Activated CD4-positive, alpha-beta T cell treated with anti-CD3 and anti-CD28 coated beads, Interleukin-2, amount 50 U/mL, for 1 hour (primary cell): ENCODE data around the gene NOL6.
"Not testable (repeated sequence)": the region's sequence is repeated elsewhere in the genome, so short reads cannot be mapped to it uniquely, and the experiment has no call there.

Experiments used
- DNase-seq: peaks from one replicate; pipeline ENCODE4 v3.0.0-alpha.2; 2020

Gene NOL6

DNA sequence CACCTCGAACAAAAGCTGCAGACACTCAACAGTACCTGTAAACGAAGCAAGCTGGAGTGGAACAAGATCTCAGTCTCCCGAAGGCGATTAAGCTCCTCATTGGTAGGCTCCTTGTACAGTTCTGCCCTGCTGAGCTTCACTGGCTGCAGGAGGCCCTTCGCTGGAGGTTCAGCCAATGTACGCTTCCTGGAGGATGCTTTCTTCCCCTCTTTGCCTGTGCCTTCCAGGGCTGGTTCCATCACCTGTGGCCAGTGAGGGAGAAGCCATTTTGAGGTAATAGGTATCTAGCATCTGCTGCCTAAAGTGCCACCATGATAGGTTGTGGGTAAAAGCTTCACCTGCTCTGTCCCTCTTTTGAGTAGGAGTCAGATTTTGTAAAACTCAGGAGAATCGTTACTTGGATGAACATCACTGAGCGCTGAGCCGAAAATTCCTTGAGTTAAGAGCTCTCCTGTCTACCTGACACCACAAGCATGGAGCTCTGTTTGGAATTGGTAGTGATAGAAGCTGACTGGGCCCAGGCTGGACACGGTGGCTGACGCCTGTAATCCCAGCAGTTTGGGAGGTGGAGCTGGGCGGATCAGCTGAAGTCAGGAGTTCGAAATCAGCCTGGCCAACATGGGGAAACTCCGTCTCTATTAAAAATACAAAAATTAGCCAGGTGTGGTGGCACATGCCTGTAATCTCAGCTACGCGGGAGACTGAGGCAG is 1.4 kb downstream of the NOL6 start:
- DNase-seq = no peak

DNA sequence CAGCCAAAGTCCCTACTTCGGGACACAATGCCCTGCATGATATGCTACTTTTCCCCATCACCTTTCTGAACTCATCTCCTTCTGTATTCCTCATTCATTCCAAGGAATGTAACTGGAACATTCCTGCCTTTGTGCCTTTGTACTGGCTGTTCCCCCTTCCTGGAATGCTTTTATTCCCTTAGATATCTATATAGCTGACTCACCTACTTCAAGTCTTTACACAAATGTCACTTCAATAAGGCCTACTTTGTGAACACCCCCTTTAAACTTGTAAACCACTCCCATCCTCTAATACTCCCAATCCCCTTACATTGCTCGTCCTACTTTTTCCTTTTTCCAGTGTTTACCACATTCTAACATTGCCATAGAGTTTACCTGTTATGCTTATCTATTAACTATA is 2.4 kb downstream of the NOL6 start:
- no peak for DNase-seq

- no peak for DNase-seq
These were observed 3.8 kb downstream of the NOL6 start for GRCh38 chr9:33469891-33470290.

DNA sequence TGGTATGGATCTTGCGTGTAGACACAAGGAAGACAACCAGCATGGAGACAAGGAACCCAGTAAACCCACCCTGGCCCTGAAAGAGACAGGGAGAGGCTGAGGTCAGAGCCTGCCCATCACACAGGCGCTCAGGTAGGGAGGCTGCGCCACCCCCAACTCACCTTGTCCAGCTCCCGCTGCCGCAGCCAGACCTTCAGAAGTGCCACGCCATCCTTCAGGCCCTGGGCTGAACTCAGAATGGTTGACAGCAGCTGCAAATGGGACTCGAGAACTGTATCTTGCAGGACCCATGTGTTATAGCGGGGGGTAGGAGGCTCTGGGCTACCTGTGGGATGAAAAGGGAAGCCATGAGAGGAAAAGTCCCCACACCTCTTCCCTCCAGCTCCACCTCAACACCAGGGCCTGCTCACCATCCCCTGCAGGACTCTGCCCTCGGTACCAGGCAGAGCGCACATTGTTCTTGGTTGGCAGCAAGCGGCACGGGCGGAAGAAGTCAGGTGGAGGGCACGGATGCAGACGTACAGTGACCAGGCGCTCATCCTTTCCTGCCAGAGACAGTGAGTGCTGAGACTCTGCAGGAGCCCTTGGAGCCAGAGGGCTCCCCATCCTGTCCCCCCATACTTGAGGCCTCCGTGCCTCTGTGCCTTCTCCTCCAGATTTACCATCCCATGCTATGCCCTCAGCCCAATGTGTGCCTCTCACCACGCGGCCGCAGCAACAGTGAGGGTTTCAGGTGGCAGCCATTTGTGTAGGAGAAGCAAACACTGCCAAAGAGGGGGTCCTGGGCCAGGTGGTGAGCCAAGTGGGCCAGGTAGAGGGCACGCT is 4.7 kb downstream of the NOL6 start:
- no peak for DNase-seq

- no peak for DNase-seq
These were observed 5.5 kb downstream of the NOL6 start for GRCh38 chr9:33468215-33468730.

GRCh38 chr9:33467526-33467925 is 6.2 kb downstream of the NOL6 start:
- DNase-seq = no peak

GRCh38 chr9:33466565-33467495 is 6.9 kb downstream of the NOL6 start:
- peak; percentile 78 for DNase-seq

DNA sequence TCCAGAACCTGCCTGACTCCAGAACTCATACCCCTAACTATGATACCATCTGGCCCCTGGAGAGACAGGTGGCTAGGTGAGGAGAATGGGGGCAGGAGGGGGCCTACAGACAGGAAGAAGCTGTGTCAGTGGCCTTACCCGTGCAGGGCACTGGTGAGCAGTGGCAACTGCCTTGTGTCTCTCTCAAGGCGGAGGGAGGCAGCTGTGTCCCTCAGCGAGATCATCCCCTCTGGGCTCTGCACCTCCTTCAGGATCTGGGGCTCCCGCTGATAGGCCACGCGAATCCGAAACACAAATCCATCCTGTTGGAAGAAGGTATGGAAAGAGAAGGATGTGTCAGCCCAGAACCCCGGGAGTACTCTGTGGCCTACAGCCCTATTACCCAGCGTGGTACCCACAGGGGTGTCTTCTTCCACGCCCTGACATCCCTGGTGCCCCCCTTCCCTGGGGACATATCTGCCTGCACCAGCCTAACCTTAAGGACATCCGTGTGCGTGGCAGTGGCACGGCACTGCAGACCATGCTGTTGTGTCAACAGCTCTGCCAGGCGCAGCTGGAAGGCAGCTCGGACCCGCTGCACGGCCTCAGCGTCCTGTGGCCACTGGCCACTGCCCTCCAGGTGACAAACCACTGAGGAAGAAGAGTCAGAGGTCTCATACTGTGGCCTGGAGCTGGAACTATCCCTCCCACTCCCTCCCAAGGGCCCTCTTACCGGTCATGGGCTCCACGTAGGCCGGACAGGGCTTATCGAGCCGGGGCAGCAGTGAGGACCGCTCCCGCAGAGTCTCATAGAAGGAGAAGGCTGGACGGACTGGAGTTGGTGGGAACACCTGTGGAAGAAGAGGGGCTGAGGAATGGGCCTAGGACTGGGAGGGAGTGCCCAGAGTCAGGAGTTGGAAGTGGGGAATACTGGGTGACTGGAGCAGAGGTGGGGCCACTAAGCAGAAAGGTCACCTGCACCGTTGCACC is 7.8 kb downstream of the NOL6 start:
- no peak for DNase-seq

- no peak for DNase-seq
These were observed 8.6 kb downstream of the NOL6 start for GRCh38 chr9:33465096-33465495.

DNA sequence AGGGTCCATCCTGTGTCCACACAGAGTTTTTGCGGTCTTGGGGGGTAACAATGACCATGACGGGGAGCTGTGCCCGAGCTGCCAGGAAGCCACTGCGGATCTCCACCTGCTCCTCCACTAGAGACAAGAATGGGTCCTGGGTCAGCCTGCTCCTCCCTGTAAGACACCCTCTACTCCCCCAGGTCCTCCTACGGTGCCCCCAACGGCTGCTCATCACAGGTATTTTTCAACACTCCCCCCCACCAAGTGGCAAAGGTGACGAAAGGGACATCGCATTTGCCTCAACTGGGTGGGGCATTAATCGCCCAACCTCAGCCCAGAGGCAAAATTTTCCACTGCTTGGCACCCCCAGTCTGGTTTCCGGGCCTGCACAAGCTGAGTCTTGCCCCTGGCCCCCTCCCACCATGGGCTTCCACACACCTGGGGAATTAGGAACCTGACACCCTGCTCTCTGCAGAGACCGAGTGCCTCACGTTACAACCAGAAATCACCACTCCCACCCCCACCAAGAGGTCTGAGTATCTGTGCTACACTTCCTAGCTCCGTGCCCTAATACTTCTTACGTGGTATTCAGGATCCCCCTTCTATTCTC is 9.6 kb downstream of the NOL6 start:
- DNase-seq = no peak

GRCh38 chr9:33463151-33463550 is 10.6 kb downstream of the NOL6 start:
- DNase-seq = no peak

DNA sequence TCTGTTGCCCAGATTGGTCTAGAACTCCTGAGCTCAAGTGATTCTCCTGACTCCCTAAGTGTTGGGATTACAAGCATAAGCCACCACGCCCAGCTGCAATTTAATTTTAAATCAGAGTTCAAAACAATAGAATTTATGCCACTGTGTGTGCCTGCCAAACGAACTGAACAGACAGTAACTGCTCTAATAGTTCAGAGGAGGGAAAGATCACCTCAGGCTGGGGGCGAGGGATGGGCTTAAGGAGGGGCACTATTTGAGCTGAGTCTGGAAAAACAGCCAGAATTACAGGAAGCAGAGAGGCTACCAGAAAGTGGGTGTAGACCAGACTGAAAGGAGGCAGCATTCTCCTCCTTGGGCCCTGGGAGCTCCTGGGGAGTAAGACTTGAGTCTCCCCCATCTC is 12.2 kb downstream of the NOL6 start:
- no peak for DNase-seq

DNA sequence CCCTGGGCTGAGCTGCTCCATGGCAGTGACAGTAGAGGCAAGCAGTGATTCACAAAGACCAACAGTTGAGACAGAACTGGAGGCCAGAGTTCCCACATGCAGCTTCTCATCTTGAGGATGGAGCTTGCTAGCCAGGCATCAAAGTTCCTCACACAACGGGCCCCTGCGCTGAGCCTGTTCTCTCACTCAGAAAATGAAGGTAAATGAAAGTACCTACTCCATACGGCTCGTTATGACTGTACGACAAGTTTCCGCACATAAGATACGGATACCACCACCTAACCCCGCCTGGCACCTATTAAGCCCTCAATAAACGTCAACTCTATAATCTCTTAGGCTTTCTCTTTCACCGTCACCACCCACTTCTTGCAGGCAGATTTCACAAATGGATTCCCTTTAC is 12.9 kb downstream of the NOL6 start:
- no peak for DNase-seq

DNA sequence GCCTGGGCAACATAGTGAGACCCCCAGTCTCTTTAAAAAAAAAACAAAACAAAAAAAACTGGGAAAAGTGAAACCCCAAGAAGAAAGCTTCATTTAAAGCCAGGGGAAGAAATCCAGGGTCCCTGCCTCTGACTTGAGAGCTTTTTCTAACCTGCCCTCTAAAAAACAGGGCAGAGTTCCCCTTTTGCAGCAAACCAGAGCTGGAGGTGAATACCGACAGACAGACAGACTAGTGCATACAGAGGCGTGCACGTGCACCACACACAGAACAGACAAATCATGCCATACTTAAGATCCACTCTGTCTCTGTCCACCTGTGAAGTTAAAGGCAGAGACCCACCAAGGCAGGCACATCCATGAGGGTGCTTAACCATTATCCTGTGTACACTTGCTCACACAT is 14.6 kb downstream of the NOL6 start:
- no peak for DNase-seq

GRCh38 chr9:33458444-33458843 is 15.3 kb downstream of the NOL6 start:
- DNase-seq = peak; percentile 64

DNA sequence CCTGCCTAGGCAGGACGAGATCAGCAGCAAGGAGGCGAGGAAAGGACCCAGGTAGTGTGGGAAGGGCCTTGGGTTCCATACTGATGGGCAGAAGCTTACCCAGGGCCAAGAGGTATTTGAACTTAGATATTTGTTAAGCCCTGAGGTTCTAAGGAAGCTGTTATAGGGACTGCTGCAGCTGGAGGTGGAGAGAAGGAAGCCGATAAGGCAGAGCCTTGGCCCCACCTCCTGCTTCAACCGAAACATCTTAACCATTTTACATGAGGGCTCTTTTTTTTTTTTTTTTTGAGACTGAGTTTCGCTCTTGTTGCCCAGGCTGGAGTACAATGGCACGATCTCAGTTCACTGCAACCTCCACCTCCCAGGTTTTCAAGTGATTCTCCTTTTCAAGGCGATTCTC is 17.8 kb downstream of the NOL6 start:
- DNase-seq = no peak

DNA sequence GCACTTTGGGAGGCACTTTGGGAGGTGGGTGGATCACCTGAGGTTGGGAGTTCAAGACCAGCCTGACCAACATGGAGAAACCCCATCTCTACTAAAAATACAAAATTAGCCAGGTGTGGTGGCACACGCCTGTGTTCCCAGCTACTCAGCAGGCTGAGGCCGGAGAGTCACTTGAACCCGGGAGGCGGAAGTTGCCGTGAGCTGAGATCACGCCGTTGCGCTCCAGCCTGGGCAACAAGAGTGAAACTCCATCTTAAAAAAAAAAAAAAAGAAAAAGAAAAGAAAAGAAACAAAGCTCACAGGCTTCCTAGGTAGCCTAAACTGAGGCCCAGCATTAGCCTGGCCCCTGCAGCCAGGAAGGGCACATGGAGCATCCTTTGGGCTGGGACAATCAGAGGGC is 18.3 kb downstream of the NOL6 start:
- DNase-seq = not testable (repeated sequence)

GRCh38 chr9:33454661-33455026 is 19.1 kb downstream of the NOL6 start:
- DNase-seq = not testable (repeated sequence)

DNA sequence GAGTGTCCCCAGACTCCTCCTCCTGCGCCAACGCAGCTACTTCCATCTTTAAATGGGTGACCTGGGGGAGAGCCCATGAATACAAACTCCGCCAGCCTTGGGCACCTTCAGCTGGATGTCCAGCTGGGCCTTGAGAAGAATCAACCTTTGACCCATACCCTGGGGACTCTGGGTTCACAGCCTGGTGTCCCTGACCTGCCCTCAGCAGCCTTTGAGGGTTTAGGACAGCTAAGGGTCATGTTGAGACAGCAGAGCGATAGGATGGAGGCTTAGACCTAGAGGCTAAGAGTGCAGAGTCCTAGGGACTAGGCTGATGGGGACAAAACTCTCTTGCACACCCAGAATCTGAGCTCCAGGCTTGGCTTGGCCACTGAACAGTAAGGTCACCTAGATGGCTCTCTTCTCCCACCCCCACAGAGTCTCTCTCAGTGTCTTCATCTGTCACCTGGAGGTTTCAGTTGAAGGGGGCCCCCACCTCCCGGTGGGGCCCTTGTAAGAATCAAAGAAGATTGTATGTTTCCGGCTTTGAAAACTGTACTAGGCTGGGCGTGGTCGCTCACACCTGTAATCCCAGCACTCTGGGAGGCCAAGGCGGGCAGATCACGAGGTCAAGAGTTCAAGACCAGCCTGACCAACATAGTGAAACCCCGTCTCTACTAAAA is 19.6 kb downstream of the NOL6 start:
- DNase-seq = no peak

GRCh38 chr9:33453286-33453860 is 20.4 kb downstream of the NOL6 start:
- no peak for DNase-seq
